Lower leg skin (tissue), 3 donors: ENCODE measurements around the gene CDH26.

Experiments used
- POLR2A ChIP-seq, 2 donors: fragments of 450-650 bp; IDR thresholded peaks; one replicate each; pipeline ENCODE4 v1.6.1; 2016 to 2017; ENCODE audit warnings: antibody characterized with exemption in 2 of 2, mild to moderate bottlenecking in 1 of 2, moderate library complexity in 1 of 2
- TF ChIP-seq, protein P1 (sequence below), 3 donors: fragments of 450-650 bp; IDR thresholded peaks; one replicate each; pipeline ENCODE4 v1.5.1; 2016; ENCODE audit warnings: antibody characterized with exemption in 3 of 3, mild to moderate bottlenecking in 3 of 3, moderate library complexity in 2 of 3

DNA sequence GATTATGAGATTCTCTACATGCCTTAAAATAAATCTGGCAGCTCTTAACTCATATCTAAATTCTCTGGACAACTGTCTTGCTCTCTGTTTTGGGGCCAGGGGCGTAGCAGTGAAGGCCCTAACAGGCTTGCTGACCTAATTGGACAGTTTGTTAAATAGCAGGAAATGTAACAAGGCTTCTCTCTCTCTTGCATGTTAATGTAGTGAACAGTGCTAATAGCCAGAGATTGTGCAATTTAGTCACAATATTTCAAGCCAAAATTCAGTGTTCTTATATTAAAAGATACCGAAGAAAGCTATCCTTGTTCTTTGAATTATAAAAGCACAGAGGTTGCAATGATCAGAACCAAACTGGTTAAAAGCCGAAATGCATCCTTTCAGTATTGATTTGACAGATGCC, 21.1 kb upstream of the CDH26 start:
- TF ChIP-seq POLR2A (IDR thresholded peaks at IDR 0.05), result no peak
- TF ChIP-seq, protein P1, sequence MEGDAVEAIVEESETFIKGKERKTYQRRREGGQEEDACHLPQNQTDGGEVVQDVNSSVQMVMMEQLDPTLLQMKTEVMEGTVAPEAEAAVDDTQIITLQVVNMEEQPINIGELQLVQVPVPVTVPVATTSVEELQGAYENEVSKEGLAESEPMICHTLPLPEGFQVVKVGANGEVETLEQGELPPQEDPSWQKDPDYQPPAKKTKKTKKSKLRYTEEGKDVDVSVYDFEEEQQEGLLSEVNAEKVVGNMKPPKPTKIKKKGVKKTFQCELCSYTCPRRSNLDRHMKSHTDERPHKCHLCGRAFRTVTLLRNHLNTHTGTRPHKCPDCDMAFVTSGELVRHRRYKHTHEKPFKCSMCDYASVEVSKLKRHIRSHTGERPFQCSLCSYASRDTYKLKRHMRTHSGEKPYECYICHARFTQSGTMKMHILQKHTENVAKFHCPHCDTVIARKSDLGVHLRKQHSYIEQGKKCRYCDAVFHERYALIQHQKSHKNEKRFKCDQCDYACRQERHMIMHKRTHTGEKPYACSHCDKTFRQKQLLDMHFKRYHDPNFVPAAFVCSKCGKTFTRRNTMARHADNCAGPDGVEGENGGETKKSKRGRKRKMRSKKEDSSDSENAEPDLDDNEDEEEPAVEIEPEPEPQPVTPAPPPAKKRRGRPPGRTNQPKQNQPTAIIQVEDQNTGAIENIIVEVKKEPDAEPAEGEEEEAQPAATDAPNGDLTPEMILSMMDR (IDR thresholded peaks at IDR 0.05), result no peak
